GM12892 (cell line): Measurements from ENCODE around the gene NEURL1.

ENCODE experiments used
- DNase-seq: peaks from one replicate; pipeline ENCODE4 v3.0.0; 2011; ENCODE audit not compliant: insufficient read length
- FAIRE-seq: peaks from 2 replicates; lab custom pipeline; 2011; peaks lifted over from hg19 to GRCh38; lab: Jason Lieb, UNC
- POLR2A ChIP-seq: IDR thresholded peaks from 2 replicates; pipeline ENCODE4 v1.6.1; 2011; ENCODE audit warnings: low read depth, low read length, control low read depth
- POLR2AphosphoS5 ChIP-seq: IDR thresholded peaks from 2 replicates; pipeline ENCODE4 v1.6.1; 2011; ENCODE audit warnings: low read depth, low read length, control low read depth
- TAF1 ChIP-seq: IDR thresholded peaks from 2 replicates; pipeline ENCODE4 v1.6.1; 2011; ENCODE audit warnings: low read depth, mild to moderate bottlenecking, control low read depth, low read length, borderline replicate concordance

The NEURL1 gene

DNA sequence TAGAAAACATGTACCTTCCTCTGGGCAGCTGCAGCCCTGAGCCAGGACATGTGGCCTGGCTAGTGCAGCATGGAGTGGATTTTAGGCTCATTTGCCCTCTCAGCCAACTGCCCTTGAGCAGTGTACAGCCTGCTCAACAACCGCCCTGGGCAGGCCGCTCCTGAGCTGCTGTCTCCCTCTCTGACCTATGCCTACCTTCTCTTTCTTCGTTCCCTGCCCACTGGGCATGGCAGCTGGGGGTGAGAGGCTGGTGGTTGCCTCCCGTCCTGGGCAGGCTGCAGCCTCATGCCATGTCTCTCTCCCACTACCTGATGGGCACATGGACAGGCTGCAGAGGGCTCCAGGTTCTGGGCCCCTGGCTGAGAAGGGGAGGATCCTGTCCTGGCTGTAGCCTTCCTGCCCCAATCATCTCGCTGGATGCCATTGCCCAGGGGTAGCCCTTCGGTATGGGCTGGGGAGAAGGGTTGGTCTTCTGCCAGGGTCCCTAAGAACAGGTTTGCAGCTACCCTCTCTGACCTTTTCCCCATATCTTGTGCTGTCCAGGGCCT lies 97.3 kb downstream of the NEURL1 start:
- TF ChIP-seq TAF1 (no peak), POLR2A (no peak), POLR2AphosphoS5 (no peak)
- FAIRE-seq (no peak), DNase-seq (no peak)

DNA sequence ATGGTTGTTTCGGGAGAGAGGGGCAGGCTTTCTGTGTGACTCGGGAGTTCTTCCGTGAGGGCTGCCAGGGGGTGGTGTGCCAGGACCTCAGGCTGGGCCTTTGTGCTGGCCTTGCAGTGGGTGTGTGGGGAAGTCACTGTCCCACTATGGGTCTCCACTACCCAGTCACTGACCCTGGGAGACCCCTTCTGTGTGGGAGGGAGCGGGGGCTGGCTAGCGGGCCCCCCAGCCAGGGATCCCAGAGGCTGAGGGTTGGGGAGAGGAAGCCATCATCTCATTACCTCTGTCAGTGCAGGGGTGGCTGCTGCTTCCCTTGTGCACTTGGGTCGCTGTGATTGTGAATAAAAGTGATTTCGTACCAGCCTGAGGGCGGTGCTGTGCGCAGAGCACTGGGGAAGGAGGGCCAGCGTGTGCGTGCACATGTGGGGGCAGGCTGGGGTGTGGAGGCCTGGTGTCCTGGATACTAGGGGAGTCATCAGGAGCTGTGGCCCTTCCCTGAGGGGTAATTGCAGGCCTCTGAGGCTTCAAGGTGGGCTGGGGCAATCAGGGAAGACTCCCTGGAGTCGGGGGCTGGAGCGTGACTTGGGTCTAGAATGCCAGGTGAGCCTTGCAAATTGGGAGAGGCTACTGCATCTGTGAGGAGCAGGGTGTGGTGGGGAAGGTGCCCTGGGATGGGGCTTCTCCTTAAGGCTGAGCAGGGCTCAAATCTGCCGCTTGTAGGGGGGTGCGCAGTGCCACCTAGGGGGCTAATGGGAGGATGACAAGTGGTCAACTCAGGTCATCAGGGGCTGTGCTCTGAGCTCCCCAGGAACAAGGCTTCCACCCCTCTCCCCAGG lies 98.9 kb downstream of the NEURL1 start:
- FAIRE-seq (peak; percentile 24), DNase-seq (peak; percentile 85)
- TF ChIP-seq POLR2AphosphoS5: no peak
- TF ChIP-seq POLR2A: no peak
- no peak for TF ChIP-seq TAF1

DNA sequence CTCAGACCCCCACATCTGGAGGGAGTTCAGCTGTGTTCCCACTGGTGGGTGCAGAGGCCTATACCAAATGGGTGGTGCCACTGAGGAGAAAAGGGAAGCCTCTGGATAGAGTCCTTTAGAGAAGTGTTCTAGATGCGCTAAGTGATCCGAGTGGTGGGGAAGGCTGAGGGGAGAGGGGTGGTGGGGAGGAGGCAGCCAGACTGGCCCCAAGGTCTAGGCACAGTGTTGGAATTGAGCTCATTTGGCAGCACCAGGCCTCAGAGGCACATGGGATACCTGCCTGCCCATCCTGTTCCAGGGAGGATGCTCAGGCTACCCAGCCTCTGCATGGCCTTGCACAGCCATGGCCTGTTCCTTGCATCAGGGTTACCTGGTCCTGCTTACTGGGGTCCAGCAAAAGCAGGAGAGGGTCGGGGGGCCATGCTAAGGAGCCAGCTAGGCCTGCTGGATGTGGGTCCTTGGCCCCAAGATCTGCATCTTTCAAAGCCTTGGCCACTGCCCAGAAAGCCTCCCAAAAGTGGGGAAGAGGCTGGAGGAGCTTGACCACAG lies 99.6 kb downstream of the NEURL1 start:
- no peak for TF ChIP-seq POLR2A
- TF ChIP-seq TAF1: no peak
- FAIRE-seq: no peak
- no peak for DNase-seq

DNA sequence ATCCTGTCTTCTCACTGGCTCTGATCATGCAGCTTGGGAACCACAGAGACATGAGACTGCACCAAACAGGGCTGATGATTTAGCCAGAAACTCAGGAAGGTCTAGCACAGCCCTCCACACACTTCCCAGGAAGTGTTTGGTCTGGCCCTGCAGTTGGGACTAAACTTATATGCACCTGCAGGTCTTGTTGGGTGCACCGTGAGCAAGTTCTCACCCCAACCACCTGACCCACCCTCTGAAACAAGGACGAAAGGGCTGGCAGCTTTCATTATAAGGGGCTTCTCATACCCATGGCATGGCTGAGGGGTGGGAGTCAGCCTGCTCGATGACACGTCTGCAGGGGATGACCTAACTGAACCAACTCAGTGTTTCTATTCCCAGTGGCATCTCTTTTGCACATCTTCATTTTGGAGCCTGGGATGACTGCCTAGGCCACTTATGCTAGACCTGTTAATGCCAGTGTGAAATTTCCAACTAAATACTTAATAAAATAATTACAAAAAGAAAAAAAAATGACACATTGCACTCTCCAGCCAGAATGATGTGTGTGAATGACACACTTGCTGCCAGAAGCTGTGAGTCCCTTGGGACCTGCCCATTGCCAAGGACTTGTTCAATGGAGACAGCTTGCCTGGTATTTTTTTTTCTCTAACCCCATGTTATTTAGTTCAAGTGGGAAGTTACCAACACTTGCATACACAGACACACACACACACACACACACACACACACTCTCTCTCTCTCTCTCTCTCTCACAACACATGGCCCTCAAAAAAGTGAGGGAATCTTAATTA lies 102.6 kb downstream of the NEURL1 start:
- TF ChIP-seq POLR2A (no peak), POLR2AphosphoS5 (no peak), TAF1 (no peak)
- DNase-seq (no peak), FAIRE-seq (no peak)

DNA sequence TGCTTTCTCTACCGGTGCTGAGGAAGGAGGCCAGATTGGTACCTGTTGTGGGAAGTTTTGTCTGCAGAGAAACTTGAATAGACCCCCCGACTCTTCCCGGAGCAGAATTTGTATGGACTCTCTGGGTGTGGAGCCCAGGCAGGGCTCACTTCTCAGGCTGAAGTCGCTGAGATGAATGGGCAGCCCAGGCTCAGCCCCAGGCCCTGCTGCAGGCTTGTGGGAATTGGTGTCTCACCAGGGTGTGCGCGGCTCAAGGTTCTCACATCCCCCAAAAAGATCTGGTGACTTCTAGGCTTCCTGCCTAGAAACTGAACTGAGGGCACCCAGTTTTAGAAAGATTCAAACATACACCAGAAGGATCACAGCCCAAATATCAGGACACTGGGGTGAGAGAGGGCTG lies 103.5 kb downstream of the NEURL1 start:
- no peak for FAIRE-seq
- TF ChIP-seq POLR2A (no peak), TAF1 (no peak), POLR2AphosphoS5 (no peak)
- no peak for DNase-seq

DNA sequence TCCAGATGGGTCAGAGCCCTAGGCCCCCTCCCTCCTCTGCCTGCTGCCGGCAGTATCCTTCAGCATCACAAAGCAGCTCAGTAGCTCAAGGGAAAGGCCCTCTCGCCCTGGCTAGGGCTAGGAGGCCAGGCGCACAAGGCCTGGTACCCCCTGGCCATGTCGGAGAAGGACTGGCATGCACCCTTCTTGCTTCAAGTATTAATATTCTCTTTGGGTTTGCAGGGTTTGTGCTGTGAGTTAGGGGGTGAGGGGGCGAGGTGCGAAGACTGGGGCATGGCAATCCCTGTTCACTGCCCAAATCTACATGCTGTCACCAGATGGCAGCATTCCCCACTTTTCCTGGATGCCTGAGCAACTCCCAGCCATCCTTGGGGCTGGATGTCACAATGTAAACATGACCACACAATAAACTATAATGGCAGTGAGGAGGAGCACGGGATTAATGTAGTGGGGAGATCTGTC lies 105.2 kb downstream of the NEURL1 start:
- FAIRE-seq (no peak), DNase-seq (no peak)
- TF ChIP-seq POLR2A (no peak), POLR2AphosphoS5 (no peak), TAF1 (no peak)

DNA sequence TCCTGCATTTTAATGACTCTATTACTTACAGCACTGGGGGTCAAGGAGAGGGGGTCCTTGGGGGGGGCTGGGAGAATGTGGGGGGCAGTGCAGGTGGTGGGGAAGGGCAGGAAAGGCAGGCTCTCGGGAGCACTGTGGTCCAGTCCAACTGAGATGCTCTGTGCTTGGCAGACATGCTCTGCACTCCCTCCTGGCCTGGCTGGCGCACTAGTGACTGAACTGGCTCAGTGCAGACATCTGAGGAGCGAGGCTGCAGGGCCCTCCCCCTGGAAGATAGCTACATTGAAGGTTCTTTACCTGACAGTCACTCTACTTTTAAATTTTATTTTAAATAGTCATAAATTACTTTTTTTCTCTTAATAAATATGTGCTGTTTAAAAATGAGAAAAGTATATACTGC lies 105.7 kb downstream of the NEURL1 start:
- no peak for FAIRE-seq
- TF ChIP-seq TAF1 (no peak), POLR2AphosphoS5 (no peak), POLR2A (no peak)
- DNase-seq: no peak

DNA sequence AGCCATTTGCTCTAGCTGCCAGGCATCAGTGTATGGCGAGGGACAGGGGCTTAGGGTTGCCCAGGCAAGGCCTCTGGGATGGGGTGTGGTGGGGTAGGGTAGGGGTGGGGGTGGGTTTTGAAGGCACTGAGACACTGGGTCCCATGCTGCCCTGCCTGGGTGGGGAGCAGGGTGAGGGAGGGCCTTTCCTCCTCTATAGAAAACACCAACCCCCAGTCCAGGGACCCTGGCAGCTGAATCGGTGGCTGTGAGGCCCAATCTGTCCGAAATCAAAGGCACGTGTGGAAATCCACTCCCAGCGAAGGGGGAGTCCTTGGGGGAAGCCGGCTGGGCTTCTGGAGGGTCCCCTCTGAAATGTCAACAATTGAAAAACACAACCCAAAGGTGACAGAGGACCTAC lies 106.4 kb downstream of the NEURL1 start:
- FAIRE-seq (no peak), DNase-seq (no peak)
- TF ChIP-seq POLR2A (no peak), POLR2AphosphoS5 (no peak), TAF1 (no peak)

DNA sequence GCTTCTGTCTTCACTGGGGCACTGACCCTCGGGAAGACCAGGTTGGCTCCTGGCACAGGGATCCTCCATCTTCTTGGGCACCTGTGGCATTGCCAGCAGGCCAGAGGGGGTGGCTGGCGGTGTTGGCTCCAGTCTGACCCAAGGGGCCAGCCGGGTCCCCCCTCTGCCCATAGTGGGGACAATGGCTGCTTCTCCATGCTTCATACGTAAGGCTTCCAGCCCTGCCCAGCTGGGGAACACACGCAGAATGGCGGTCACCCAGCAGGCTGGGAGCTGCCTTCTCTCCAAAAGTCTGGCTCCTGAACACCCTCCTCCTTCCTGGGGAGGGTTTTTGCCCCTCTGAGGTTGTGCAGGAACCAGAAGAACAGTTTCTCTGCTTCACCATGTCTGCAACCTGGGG lies 106.8 kb downstream of the NEURL1 start:
- TF ChIP-seq TAF1: no peak
- no peak for TF ChIP-seq POLR2AphosphoS5
- TF ChIP-seq POLR2A: no peak
- DNase-seq (no peak), FAIRE-seq (no peak)

DNA sequence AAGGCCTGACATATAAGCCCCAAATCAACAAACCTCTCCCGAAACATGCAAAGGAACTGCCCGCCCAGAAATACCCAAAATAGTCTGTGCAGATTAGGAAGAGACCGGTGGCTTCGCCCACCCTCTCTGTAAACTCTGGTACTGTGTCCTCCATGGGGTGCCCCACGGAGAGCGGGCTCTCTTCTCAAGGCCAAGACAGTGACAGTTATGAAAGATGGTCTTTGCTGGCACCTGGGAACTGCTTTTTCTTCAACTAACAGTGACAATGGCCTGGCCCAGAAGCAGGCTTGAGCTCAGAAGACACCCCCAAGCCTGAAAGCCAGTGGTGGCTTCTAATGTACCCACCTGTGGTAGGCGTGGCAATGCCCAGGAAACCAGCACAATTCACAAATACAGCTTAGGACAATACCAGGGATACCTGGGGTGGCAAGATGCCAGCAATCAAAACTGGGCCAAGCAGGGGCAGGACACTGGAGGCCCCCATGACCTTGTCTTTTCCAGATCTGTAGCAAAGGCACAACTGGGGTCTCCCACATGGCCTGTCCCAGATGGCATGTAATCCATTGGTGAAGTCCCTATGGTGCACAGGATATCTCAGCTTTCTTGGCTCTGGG lies 107.6 kb downstream of the NEURL1 start:
- no peak for TF ChIP-seq TAF1
- TF ChIP-seq POLR2AphosphoS5: no peak
- no peak for TF ChIP-seq POLR2A
- FAIRE-seq (no peak), DNase-seq (no peak)
